Neural cell (in vitro differentiated cells): ENCODE data around the gene PRSS58. TPM values are rescaled to one million over a fixed set of nuclear protein-coding genes. Genes with fewer than 3 reads are reported as not detected.

Source experiments
- H2AFZ ChIP-seq: fragments of 200-600, 300-800 bp; sonication (generic), shearing (Covaris generic); 2 replicates; pipeline ENCODE4 v1.6.0; 2014; ENCODE audit warnings: low read depth, mild to moderate bottlenecking, antibody characterized with exemption, low read length, moderate library complexity
- H3F3A ChIP-seq: fragments of 200-600 bp; shearing (Covaris generic); 2 replicates; pipeline ENCODE4 v1.6.1; 2016; ENCODE audit warnings: mild to moderate bottlenecking, moderate library complexity, mixed read lengths, antibody characterized with exemption, low read length; ENCODE audit not compliant: insufficient read depth, poor library complexity, severe bottlenecking
- H3K27ac ChIP-seq: fragments of 200-600, 300-800 bp; sonication (generic), shearing (Covaris generic); 2 replicates; pipeline ENCODE4 v1.5.1; 2014; ENCODE audit warnings: mild to moderate bottlenecking, low read length, moderate library complexity
- H3K27me3 ChIP-seq: fragments of 300-800, 200-600 bp; sonication (generic), shearing (Covaris generic); 2 replicates; pipeline ENCODE4 v1.6.0; 2014; ENCODE audit warnings: mild to moderate bottlenecking, low read depth, low read length, moderate library complexity; ENCODE audit not compliant: insufficient read depth
- H3K36me3 ChIP-seq: fragments of 300-800, 200-600 bp; sonication (generic), shearing (Covaris generic); 2 replicates; pipeline ENCODE4 v1.5.1; 2014; ENCODE audit warnings: mild to moderate bottlenecking, antibody characterized with exemption, low read length, moderate library complexity; ENCODE audit not compliant: insufficient read depth
- H3K4me2 ChIP-seq: fragments of 300-800, 200-600 bp; sonication (generic), shearing (Covaris generic); 2 replicates; pipeline ENCODE4 v1.6.0; 2014; ENCODE audit warnings: mild to moderate bottlenecking, low read length
- H3K4me3 ChIP-seq: fragments of 300-800, 200-600 bp; sonication (generic), shearing (Covaris generic); 2 replicates; pipeline ENCODE4 v1.5.1; 2014; ENCODE audit warnings: mild to moderate bottlenecking, low read length, moderate library complexity
- H3K79me2 ChIP-seq: fragments of 200-600 bp; shearing (Covaris generic); replicated peaks from 2 replicates; pipeline ENCODE4 v1.6.0; 2014; ENCODE audit warnings: mild to moderate bottlenecking, low read length, moderate library complexity; ENCODE audit not compliant: insufficient read depth
- H3K9ac ChIP-seq: fragments of 300-800, 200-600 bp; sonication (generic), shearing (Covaris generic); 2 replicates; pipeline ENCODE4 v1.6.1; 2016; ENCODE audit warnings: mild to moderate bottlenecking, low read length, mixed read lengths
- H3K9me2 ChIP-seq: fragments of 200-600 bp; shearing (Covaris generic); 2 replicates; pipeline ENCODE4 v1.6.1; 2016; ENCODE audit warnings: mild to moderate bottlenecking, low read length, mixed read lengths; ENCODE audit not compliant: insufficient read depth
- H3K9me3 ChIP-seq: fragments of 200-600, 300-800 bp; sonication (generic), shearing (Covaris generic); 2 replicates; pipeline ENCODE4 v1.6.1; 2016; ENCODE audit warnings: mild to moderate bottlenecking, mixed run types, low read length, moderate library complexity, mixed read lengths
- H4K20me1 ChIP-seq: fragments of 200-600 bp; shearing (Covaris generic); 2 replicates; pipeline ENCODE4 v1.6.1; 2016; ENCODE audit warnings: mild to moderate bottlenecking, mixed run types; ENCODE audit not compliant: insufficient read depth
- CTCF ChIP-seq: fragments of 450-650 bp; IDR thresholded peaks from 2 replicates; pipeline ENCODE4 v1.5.1; 2014; ENCODE audit warnings: antibody characterized with exemption, mild to moderate bottlenecking, moderate library complexity; ENCODE audit not compliant: poor library complexity, severe bottlenecking
- EP300 ChIP-seq: fragments of 450-650 bp; conservative IDR thresholded peaks from 2 replicates; pipeline ENCODE4 v1.6.1; 2014; ENCODE audit warnings: antibody characterized with exemption, mild to moderate bottlenecking, moderate library complexity; ENCODE audit not compliant: poor library complexity, severe bottlenecking
- EZH2 ChIP-seq: fragments of 200-600, 300-800 bp; shearing (Covaris generic), sonication (generic); IDR thresholded peaks from 2 replicates; pipeline ENCODE4 v1.6.1; 2014; ENCODE audit warnings: antibody characterized with exemption, low read length, borderline replicate concordance, mild to moderate bottlenecking; ENCODE audit not compliant: insufficient read depth, poor library complexity, severe bottlenecking
- MXI1 ChIP-seq: fragments of 450-650 bp; conservative IDR thresholded peaks from 2 replicates; pipeline ENCODE4 v1.6.1; 2014; ENCODE audit warnings: antibody characterized with exemption, mild to moderate bottlenecking; ENCODE audit not compliant: poor library complexity, severe bottlenecking
- POLR2AphosphoS5 ChIP-seq: IDR thresholded peaks from 2 replicates; pipeline ENCODE4 v1.6.1; 2012
- RAD21 ChIP-seq: fragments of 450-650 bp; conservative IDR thresholded peaks from 2 replicates; pipeline ENCODE4 v1.6.1; 2014; ENCODE audit warnings: antibody characterized with exemption, mild to moderate bottlenecking, moderate library complexity
- SMC3 ChIP-seq: fragments of 450-650 bp; conservative IDR thresholded peaks from 2 replicates; pipeline ENCODE4 v1.6.1; 2014; ENCODE audit warnings: antibody characterized with exemption, mild to moderate bottlenecking, moderate library complexity; ENCODE audit not compliant: poor library complexity
- TAF1 ChIP-seq: IDR thresholded peaks from 2 replicates; pipeline ENCODE4 v1.6.1; 2012; ENCODE audit warnings: low read depth
- polyA plus RNA-seq: library from polyadenylated mRNA; depleted of rRNA; stranded (reverse); fragments of >200 nt; gene quantifications from 2 replicates; pipeline ENCODE4 v1.2.3, GENCODE V29; 2014
- TF ChIP-seq, protein P1 (sequence below): IDR thresholded peaks from 2 replicates; pipeline ENCODE4 v1.6.1; 2012; ENCODE audit warnings: borderline replicate concordance

The PRSS58 gene
- polyA plus RNA-seq, 1 donor from 2014 or later = not detected

DNA sequence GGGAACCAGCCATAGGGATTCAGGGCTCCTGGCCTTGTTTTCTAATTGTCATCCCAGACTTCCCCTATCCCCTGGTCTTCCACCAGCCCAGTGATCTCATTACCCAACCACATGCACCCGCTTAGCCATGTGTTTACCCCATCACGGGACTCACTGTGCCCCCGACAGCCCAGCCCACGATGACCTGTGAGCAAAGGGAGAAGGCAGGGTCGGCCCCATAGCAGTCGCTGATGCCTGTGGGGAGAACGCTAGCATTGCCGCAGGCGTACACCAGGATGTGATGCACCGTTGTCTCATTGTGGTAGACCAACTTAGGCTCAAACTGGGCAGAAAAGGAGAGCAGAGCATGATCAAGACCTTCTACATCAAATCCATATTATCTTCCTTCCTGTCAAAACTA, 14.0 kb downstream of the PRSS58 start:
- Histone ChIP-seq H3K9ac (no peak overlapping the region), H3K4me3 (no peak overlapping the region), H3K27me3 (no peaks in the 10 kb centered on the region), H3K9me2 (no peaks in the 10 kb centered on the region), H3K9me3 (no peaks in the 10 kb centered on the region), H4K20me1 (no peaks in the 10 kb centered on the region), H3F3A (no peaks in the 10 kb centered on the region), H3K27ac (no peak overlapping the region), H3K79me2 (no peaks in the 10 kb centered on the region), H3K36me3 (no peaks in the 10 kb centered on the region), H3K4me2 (no peak overlapping the region), H2AFZ (no peak overlapping the region)
- TF ChIP-seq SMC3 = no peak
- no peak for TF ChIP-seq CTCF
- TF ChIP-seq EP300 = no peak
- no peak for TF ChIP-seq TAF1
- TF ChIP-seq, protein P1, sequence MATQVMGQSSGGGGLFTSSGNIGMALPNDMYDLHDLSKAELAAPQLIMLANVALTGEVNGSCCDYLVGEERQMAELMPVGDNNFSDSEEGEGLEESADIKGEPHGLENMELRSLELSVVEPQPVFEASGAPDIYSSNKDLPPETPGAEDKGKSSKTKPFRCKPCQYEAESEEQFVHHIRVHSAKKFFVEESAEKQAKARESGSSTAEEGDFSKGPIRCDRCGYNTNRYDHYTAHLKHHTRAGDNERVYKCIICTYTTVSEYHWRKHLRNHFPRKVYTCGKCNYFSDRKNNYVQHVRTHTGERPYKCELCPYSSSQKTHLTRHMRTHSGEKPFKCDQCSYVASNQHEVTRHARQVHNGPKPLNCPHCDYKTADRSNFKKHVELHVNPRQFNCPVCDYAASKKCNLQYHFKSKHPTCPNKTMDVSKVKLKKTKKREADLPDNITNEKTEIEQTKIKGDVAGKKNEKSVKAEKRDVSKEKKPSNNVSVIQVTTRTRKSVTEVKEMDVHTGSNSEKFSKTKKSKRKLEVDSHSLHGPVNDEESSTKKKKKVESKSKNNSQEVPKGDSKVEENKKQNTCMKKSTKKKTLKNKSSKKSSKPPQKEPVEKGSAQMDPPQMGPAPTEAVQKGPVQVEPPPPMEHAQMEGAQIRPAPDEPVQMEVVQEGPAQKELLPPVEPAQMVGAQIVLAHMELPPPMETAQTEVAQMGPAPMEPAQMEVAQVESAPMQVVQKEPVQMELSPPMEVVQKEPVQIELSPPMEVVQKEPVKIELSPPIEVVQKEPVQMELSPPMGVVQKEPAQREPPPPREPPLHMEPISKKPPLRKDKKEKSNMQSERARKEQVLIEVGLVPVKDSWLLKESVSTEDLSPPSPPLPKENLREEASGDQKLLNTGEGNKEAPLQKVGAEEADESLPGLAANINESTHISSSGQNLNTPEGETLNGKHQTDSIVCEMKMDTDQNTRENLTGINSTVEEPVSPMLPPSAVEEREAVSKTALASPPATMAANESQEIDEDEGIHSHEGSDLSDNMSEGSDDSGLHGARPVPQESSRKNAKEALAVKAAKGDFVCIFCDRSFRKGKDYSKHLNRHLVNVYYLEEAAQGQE = no peak
- TF ChIP-seq POLR2AphosphoS5 = no peak
- TF ChIP-seq EZH2 = no peak
- no peak for TF ChIP-seq MXI1
- no peak for TF ChIP-seq RAD21

DNA sequence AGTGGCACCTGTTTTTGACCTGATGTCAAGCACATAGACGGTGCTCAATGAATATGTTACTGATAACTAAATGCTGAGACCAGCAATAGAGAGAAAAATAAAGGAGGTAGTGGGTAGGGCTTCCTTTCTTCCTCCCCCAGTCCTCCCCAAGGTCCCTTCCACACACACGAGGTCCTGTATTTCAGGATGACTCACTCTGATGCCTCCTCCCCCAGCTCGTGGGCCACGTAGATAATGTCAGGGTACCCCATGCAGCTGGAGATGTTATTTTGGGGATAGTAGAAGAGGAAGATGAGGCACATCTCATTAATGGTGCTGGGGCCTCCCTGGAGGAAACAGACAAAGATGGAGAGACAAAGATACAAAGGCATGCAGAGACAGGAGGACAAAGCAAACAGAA, 17.3 kb downstream of the PRSS58 start:
- no peak overlapping the region for H2AFZ ChIP-seq
- no peaks in the 10 kb centered on the region for H3K36me3 ChIP-seq
- H3K4me3 ChIP-seq = no peak overlapping the region
- no peak overlapping the region for H3K4me2 ChIP-seq
- TF ChIP-seq, protein P1 = no peak
- no peak for TF ChIP-seq POLR2AphosphoS5
- TF ChIP-seq SMC3 = no peak
- TF ChIP-seq TAF1 = no peak
- TF ChIP-seq RAD21 = no peak
- no peak for TF ChIP-seq EZH2
- no peaks in the 10 kb centered on the region for H3F3A ChIP-seq
- no peak overlapping the region for H3K9ac ChIP-seq
- no peaks in the 10 kb centered on the region for H3K79me2 ChIP-seq
- H4K20me1 ChIP-seq = no peaks in the 10 kb centered on the region
- no peak overlapping the region for H3K27ac ChIP-seq
- H3K9me2 ChIP-seq = no peaks in the 10 kb centered on the region
- H3K27me3 ChIP-seq = no peaks in the 10 kb centered on the region
- H3K9me3 ChIP-seq = no peaks in the 10 kb centered on the region
